ENCODE results near the gene ZKSCAN4.

DNA sequence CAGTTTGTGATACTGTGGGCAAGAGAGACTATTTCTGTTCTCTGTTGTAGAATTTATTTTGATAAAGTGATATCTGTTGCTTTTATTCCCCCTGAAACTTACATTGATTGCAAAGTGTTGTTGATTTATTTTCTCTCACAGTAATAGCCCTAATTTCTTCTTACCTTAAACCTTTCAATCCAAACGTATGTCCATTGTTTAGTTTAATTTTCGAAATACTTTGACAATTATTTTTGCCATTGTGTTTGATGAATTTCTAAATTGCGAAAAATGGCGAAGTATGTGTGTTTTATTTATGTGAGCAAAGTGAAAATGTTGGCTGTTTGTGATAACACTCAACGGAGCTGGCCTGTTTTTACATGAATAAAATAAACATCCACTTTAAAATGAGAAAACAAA, 14.5 kb upstream of the ZKSCAN4 start:
- TF ChIP-seq POLR2AphosphoS5 (IDR thresholded peaks at IDR 0.05): no peak
- TF ChIP-seq, protein P1, sequence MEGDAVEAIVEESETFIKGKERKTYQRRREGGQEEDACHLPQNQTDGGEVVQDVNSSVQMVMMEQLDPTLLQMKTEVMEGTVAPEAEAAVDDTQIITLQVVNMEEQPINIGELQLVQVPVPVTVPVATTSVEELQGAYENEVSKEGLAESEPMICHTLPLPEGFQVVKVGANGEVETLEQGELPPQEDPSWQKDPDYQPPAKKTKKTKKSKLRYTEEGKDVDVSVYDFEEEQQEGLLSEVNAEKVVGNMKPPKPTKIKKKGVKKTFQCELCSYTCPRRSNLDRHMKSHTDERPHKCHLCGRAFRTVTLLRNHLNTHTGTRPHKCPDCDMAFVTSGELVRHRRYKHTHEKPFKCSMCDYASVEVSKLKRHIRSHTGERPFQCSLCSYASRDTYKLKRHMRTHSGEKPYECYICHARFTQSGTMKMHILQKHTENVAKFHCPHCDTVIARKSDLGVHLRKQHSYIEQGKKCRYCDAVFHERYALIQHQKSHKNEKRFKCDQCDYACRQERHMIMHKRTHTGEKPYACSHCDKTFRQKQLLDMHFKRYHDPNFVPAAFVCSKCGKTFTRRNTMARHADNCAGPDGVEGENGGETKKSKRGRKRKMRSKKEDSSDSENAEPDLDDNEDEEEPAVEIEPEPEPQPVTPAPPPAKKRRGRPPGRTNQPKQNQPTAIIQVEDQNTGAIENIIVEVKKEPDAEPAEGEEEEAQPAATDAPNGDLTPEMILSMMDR (IDR thresholded peaks at IDR 0.05; ENCODE audit: poor library complexity, severe bottlenecking): no peak
- no peak for TF ChIP-seq EP300 (conservative IDR thresholded peaks at IDR 0.05; ENCODE audit: poor library complexity, severe bottlenecking)
- no peak for TF ChIP-seq RAD21 (conservative IDR thresholded peaks at IDR 0.05)
- no peak for TF ChIP-seq SMC3 (conservative IDR thresholded peaks at IDR 0.05; ENCODE audit: poor library complexity)
- TF ChIP-seq EZH2 (IDR thresholded peaks at IDR 0.05; ENCODE audit: borderline replicate concordance, insufficient read depth, low read length, poor library complexity, severe bottlenecking): no peak
- TF ChIP-seq TAF1 (IDR thresholded peaks at IDR 0.05; ENCODE audit: low read depth): no peak
- TF ChIP-seq, protein P2, sequence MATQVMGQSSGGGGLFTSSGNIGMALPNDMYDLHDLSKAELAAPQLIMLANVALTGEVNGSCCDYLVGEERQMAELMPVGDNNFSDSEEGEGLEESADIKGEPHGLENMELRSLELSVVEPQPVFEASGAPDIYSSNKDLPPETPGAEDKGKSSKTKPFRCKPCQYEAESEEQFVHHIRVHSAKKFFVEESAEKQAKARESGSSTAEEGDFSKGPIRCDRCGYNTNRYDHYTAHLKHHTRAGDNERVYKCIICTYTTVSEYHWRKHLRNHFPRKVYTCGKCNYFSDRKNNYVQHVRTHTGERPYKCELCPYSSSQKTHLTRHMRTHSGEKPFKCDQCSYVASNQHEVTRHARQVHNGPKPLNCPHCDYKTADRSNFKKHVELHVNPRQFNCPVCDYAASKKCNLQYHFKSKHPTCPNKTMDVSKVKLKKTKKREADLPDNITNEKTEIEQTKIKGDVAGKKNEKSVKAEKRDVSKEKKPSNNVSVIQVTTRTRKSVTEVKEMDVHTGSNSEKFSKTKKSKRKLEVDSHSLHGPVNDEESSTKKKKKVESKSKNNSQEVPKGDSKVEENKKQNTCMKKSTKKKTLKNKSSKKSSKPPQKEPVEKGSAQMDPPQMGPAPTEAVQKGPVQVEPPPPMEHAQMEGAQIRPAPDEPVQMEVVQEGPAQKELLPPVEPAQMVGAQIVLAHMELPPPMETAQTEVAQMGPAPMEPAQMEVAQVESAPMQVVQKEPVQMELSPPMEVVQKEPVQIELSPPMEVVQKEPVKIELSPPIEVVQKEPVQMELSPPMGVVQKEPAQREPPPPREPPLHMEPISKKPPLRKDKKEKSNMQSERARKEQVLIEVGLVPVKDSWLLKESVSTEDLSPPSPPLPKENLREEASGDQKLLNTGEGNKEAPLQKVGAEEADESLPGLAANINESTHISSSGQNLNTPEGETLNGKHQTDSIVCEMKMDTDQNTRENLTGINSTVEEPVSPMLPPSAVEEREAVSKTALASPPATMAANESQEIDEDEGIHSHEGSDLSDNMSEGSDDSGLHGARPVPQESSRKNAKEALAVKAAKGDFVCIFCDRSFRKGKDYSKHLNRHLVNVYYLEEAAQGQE (IDR thresholded peaks at IDR 0.05; ENCODE audit: borderline replicate concordance): no peak
- TF ChIP-seq MXI1 (conservative IDR thresholded peaks at IDR 0.05; ENCODE audit: poor library complexity, severe bottlenecking): no peak
